HepG2 (cell line): ENCODE measurements around the gene CCDC88B. TPM values are rescaled to one million over a fixed set of nuclear protein-coding genes. Genes with fewer than 3 reads are reported as not detected.

Experiments used
- AHR ChIP-seq: IDR thresholded peaks from 2 replicates; pipeline ENCODE4 v1.6.1; 2018; ENCODE audit warnings: missing genetic modification reagents, missing compliant biosample characterization
- MIXL1 ChIP-seq: IDR thresholded peaks from 2 replicates; pipeline ENCODE4 v1.6.1; 2016
- MTA3 ChIP-seq: sonication (generic); formaldehyde crosslinking; IDR thresholded peaks from 2 replicates; pipeline ENCODE4 v1.4.0; 2020; ENCODE audit warnings: missing genetic modification reagents
- RFXAP ChIP-seq: sonication (generic); formaldehyde crosslinking; IDR thresholded peaks from 2 replicates; pipeline ENCODE4 v1.4.0; 2020; ENCODE audit warnings: missing genetic modification reagents, borderline replicate concordance
- SIN3A ChIP-seq: IDR thresholded peaks from 2 replicates; pipeline ENCODE4 v1.6.1; 2011; ENCODE audit warnings: low read depth, mild to moderate bottlenecking, control low read depth, low read length, borderline replicate concordance
- TAF1 ChIP-seq: sonication (generic); formaldehyde crosslinking; IDR thresholded peaks from 2 replicates; pipeline ENCODE4 v1.4.0; 2020; ENCODE audit warnings: missing genetic modification reagents
- ZBTB20 ChIP-seq: sonication (generic); formaldehyde crosslinking; IDR thresholded peaks from 2 replicates; pipeline ENCODE4 v1.8.1; 2023; ENCODE audit warnings: missing genetic modification reagents, low read depth, mild to moderate bottlenecking, borderline replicate concordance
- ZFY ChIP-seq: sonication (generic); formaldehyde crosslinking; IDR thresholded peaks from 2 replicates; pipeline ENCODE4 v1.4.0; 2020; ENCODE audit warnings: missing genetic modification reagents
- ZNF224 ChIP-seq: sonication (generic); formaldehyde crosslinking; IDR thresholded peaks from 2 replicates; pipeline ENCODE4 v1.5.0; 2020; ENCODE audit warnings: mild to moderate bottlenecking, missing genetic modification reagents
- ZNF264 ChIP-seq: sonication (generic); formaldehyde crosslinking; IDR thresholded peaks from 2 replicates; pipeline ENCODE4 v1.4.0; 2020; ENCODE audit warnings: missing genetic modification reagents
- ZNF326 ChIP-seq: sonication (generic); formaldehyde crosslinking; IDR thresholded peaks from 2 replicates; pipeline ENCODE4 v1.4.0; 2020; ENCODE audit warnings: missing genetic modification reagents, borderline replicate concordance
- ZNF530 ChIP-seq: sonication (generic); formaldehyde crosslinking; IDR thresholded peaks from 2 replicates; pipeline ENCODE4 v1.5.0; 2020; ENCODE audit warnings: low read depth, mild to moderate bottlenecking, missing genetic modification reagents
- ZNF546 ChIP-seq: sonication (generic); formaldehyde crosslinking; conservative IDR thresholded peaks from 2 replicates; pipeline ENCODE4 v1.8.1; 2023; ENCODE audit warnings: mild to moderate bottlenecking, missing genetic modification reagents
- ZNF598 ChIP-seq: sonication (generic); formaldehyde crosslinking; IDR thresholded peaks from 2 replicates; pipeline ENCODE4 v1.5.1; 2020; ENCODE audit warnings: mild to moderate bottlenecking, missing genetic modification reagents, borderline replicate concordance
- ZNF614 ChIP-seq: IDR thresholded peaks from 2 replicates; pipeline ENCODE4 v1.6.1; 2018; ENCODE audit warnings: missing biosample characterization, missing genetic modification reagents, inconsistent platforms, borderline replicate concordance
- ZNF678 ChIP-seq: sonication (generic); formaldehyde crosslinking; IDR thresholded peaks from 2 replicates; pipeline ENCODE4 v1.4.0; 2020; ENCODE audit warnings: mild to moderate bottlenecking, missing genetic modification reagents
- ZNF737 ChIP-seq: sonication (generic); formaldehyde crosslinking; IDR thresholded peaks from 2 replicates; pipeline ENCODE4 v1.5.0; 2020; ENCODE audit warnings: missing genetic modification reagents, mild to moderate bottlenecking, borderline replicate concordance
- ZNF780A ChIP-seq: sonication (generic); formaldehyde crosslinking; IDR thresholded peaks from 2 replicates; pipeline ENCODE4 v1.8.0; 2022; ENCODE audit warnings: mild to moderate bottlenecking, missing genetic modification reagents, moderate library complexity
- polyA plus RNA-seq, 8 experiments: library from polyadenylated mRNA; depleted of rRNA in 3 of 8; stranded (reverse) in 7 of 8; unstranded in 1 of 8; fragments of >200 nt; fragmentation: Illumina TruSeq in 4 of 8; extraction: Trizol in 4 of 8; gene quantifications; 2 replicates each; pipeline versions ENCODE4 v1.2.1 to v1.2.3, GENCODE V29; 2011 to 2016; ENCODE audit warnings: low read depth in 4 of 8, missing spikeins in 1 of 8, mixed read lengths in 1 of 8; ENCODE audit not compliant: insufficient read depth in 1 of 8
- total RNA-seq, 5 experiments: library from RNA; depleted of rRNA; stranded (reverse); fragments of >200 nt; fragmentation: Illumina TruSeq; extraction: Trizol; gene quantifications; 2 replicates each; pipeline ENCODE4 v1.2.3, GENCODE V29; 2016; ENCODE audit warnings: low read depth in 1 of 5
- TF ChIP-seq, protein P1 (sequence below): sonication (generic); formaldehyde crosslinking; IDR thresholded peaks from 2 replicates; pipeline ENCODE4 v1.8.0; 2022; ENCODE audit warnings: mild to moderate bottlenecking, missing genetic modification reagents; ENCODE audit not compliant: insufficient replicate concordance
- TF ChIP-seq, protein P2 (sequence below): sonication (generic); formaldehyde crosslinking; IDR thresholded peaks from 2 replicates; pipeline ENCODE4 v1.8.0; 2022; ENCODE audit warnings: mild to moderate bottlenecking, missing genetic modification reagents, moderate library complexity
- TF ChIP-seq, protein P3 (sequence below): conservative IDR thresholded peaks from 2 replicates; pipeline ENCODE4 v1.6.1; 2018; ENCODE audit warnings: missing genetic modification reagents
- TF ChIP-seq, protein P4 (sequence below): sonication (generic); formaldehyde crosslinking; IDR thresholded peaks from 2 replicates; pipeline ENCODE4 v1.8.1; 2023; ENCODE audit warnings: mild to moderate bottlenecking, missing genetic modification reagents
- TF ChIP-seq, protein P5 (sequence below): IDR thresholded peaks from 2 replicates; pipeline ENCODE4 v1.6.1; 2018; ENCODE audit warnings: missing genetic modification reagents
- TF ChIP-seq, protein P6 (sequence below): sonication (generic); formaldehyde crosslinking; IDR thresholded peaks from 2 replicates; pipeline ENCODE4 v1.9.0; 2021; ENCODE audit warnings: missing genetic modification reagents, borderline replicate concordance

CCDC88B gene
- total and polyA plus RNA-seq, 2 of the 13 experiments (the other 11 are each of a cell fraction or from before 2014, with no cell fraction given), result 3.6 to 4.8 TPM

DNA sequence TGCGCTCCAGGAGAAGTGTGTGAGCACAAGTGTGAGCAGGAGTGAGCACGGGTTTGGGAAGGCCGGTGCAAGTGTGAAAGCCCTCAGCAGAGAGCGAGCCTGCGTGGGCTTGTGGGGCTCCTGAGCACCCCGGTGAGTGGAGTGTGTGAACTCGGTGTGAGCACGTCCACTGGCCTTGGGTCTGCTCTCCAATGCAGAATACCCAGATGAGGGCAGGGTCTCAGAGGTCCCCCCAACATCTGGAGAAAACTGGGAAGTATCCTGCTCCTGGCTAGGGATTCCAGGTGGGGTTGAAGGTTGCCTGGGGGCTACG is 33.5 kb upstream of the CCDC88B start (continued):
- TF ChIP-seq, protein P1, sequence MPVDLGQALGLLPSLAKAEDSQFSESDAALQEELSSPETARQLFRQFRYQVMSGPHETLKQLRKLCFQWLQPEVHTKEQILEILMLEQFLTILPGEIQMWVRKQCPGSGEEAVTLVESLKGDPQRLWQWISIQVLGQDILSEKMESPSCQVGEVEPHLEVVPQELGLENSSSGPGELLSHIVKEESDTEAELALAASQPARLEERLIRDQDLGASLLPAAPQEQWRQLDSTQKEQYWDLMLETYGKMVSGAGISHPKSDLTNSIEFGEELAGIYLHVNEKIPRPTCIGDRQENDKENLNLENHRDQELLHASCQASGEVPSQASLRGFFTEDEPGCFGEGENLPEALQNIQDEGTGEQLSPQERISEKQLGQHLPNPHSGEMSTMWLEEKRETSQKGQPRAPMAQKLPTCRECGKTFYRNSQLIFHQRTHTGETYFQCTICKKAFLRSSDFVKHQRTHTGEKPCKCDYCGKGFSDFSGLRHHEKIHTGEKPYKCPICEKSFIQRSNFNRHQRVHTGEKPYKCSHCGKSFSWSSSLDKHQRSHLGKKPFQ (CRISPR knock-in tag), result peak; percentile 85
- TF ChIP-seq ZNF614 (no peak), MTA3 (CRISPR knock-in tag) (no peak), ZNF224 (CRISPR knock-in tag) (0 out of 2 replicates have a peak, but pooled peaks have one; percentile 46), AHR (CRISPR knock-in tag) (0 out of 2 replicates have a peak, but pooled peaks have one; percentile 6), TAF1 (CRISPR knock-in tag) (0 out of 2 replicates have a peak, but pooled peaks have one; percentile 18), ZNF530 (no peak), ZNF326 (CRISPR knock-in tag) (no peak), ZNF546 (CRISPR knock-in tag) (no peak), RFXAP (CRISPR knock-in tag) (no peak), ZNF264 (no peak), ZNF780A (CRISPR knock-in tag) (no peak), SIN3A (0 out of 2 replicates have a peak, but pooled peaks have one; percentile 15), ZNF598 (CRISPR knock-in tag) (0 out of 2 replicates have a peak, but pooled peaks have one; percentile 13), MIXL1 (CRISPR knock-in tag) (no peak), ZFY (peak; percentile 3; the same call in 1 of the 2 replicates), ZNF737 (CRISPR knock-in tag) (0 out of 2 replicates have a peak, but pooled peaks have one; percentile 47), ZNF678 (CRISPR knock-in tag) (no peak), ZBTB20 (CRISPR knock-in tag) (no peak)
- TF ChIP-seq, protein P2, sequence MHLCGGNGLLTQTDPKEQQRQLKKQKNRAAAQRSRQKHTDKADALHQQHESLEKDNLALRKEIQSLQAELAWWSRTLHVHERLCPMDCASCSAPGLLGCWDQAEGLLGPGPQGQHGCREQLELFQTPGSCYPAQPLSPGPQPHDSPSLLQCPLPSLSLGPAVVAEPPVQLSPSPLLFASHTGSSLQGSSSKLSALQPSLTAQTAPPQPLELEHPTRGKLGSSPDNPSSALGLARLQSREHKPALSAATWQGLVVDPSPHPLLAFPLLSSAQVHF, result no peak
- TF ChIP-seq, protein P3, sequence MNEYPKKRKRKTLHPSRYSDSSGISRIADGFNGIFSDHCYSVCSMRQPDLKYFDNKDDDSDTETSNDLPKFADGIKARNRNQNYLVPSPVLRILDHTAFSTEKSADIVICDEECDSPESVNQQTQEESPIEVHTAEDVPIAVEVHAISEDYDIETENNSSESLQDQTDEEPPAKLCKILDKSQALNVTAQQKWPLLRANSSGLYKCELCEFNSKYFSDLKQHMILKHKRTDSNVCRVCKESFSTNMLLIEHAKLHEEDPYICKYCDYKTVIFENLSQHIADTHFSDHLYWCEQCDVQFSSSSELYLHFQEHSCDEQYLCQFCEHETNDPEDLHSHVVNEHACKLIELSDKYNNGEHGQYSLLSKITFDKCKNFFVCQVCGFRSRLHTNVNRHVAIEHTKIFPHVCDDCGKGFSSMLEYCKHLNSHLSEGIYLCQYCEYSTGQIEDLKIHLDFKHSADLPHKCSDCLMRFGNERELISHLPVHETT (CRISPR knock-in tag), result no peak
- TF ChIP-seq, protein P4, sequence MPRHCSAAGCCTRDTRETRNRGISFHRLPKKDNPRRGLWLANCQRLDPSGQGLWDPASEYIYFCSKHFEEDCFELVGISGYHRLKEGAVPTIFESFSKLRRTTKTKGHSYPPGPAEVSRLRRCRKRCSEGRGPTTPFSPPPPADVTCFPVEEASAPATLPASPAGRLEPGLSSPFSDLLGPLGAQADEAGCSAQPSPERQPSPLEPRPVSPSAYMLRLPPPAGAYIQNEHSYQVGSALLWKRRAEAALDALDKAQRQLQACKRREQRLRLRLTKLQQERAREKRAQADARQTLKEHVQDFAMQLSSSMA (CRISPR knock-in tag), result 0 out of 2 replicates have a peak, but pooled peaks have one; percentile 9
- TF ChIP-seq, protein P5, sequence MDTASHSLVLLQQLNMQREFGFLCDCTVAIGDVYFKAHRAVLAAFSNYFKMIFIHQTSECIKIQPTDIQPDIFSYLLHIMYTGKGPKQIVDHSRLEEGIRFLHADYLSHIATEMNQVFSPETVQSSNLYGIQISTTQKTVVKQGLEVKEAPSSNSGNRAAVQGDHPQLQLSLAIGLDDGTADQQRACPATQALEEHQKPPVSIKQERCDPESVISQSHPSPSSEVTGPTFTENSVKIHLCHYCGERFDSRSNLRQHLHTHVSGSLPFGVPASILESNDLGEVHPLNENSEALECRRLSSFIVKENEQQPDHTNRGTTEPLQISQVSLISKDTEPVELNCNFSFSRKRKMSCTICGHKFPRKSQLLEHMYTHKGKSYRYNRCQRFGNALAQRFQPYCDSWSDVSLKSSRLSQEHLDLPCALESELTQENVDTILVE (CRISPR knock-in tag), result no peak
- TF ChIP-seq, protein P6, sequence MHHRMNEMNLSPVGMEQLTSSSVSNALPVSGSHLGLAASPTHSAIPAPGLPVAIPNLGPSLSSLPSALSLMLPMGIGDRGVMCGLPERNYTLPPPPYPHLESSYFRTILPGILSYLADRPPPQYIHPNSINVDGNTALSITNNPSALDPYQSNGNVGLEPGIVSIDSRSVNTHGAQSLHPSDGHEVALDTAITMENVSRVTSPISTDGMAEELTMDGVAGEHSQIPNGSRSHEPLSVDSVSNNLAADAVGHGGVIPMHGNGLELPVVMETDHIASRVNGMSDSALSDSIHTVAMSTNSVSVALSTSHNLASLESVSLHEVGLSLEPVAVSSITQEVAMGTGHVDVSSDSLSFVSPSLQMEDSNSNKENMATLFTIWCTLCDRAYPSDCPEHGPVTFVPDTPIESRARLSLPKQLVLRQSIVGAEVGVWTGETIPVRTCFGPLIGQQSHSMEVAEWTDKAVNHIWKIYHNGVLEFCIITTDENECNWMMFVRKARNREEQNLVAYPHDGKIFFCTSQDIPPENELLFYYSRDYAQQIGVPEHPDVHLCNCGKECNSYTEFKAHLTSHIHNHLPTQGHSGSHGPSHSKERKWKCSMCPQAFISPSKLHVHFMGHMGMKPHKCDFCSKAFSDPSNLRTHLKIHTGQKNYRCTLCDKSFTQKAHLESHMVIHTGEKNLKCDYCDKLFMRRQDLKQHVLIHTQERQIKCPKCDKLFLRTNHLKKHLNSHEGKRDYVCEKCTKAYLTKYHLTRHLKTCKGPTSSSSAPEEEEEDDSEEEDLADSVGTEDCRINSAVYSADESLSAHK (CRISPR knock-in tag), result no peak
